Measurements from ENCODE around the gene TCEANC2. TPM values are rescaled to one million over a fixed set of nuclear protein-coding genes. Genes with fewer than 3 reads are reported as not detected.

TCEANC2 gene
- total RNA-seq, 2 donors from 2014 or later, result 3.3 to 5.6 TPM

- no peak for DNase-seq (ENCODE audit: low spot score)
- no peak for TF ChIP-seq CTCF (IDR thresholded peaks at IDR 0.05)
- Histone ChIP-seq H3K36me3 (no peaks in the 10 kb centered on the region), H3K27ac (no peak overlapping the region), H3K4me1 (no peaks in the 10 kb centered on the region), H3K4me3 (no peak overlapping the region), H3K9me3 (no peaks in the 10 kb centered on the region), H3K27me3 (no peaks in the 10 kb centered on the region)
Measured at GRCh38 chr1:54112027-54112426, 58.6 kb downstream of the TCEANC2 start.

- Histone ChIP-seq H3K4me1 (no peaks in the 10 kb centered on the region), H3K9me3 (no peaks in the 10 kb centered on the region), H3K4me3 (no peak overlapping the region), H3K27me3 (no peaks in the 10 kb centered on the region), H3K27ac (no peak overlapping the region), H3K36me3 (no peaks in the 10 kb centered on the region)
- TF ChIP-seq CTCF (IDR thresholded peaks at IDR 0.05), result no peak
- no peak for DNase-seq (ENCODE audit: low spot score)
Measured at GRCh38 chr1:54112705-54113368, 59.4 kb downstream of the TCEANC2 start.

- no peak for TF ChIP-seq CTCF (IDR thresholded peaks at IDR 0.05)
- Histone ChIP-seq H3K27ac (no peak overlapping the region), H3K27me3 (no peaks in the 10 kb centered on the region), H3K4me1 (no peaks in the 10 kb centered on the region), H3K4me3 (no peak overlapping the region), H3K36me3 (no peaks in the 10 kb centered on the region), H3K9me3 (no peaks in the 10 kb centered on the region)
- DNase-seq (ENCODE audit: low spot score), result no peak
Measured at GRCh38 chr1:54114001-54114400, 60.6 kb downstream of the TCEANC2 start.

- Histone ChIP-seq H3K9me3 (no peaks in the 10 kb centered on the region), H3K27ac (no peak overlapping the region)
Measured at GRCh38 chr1:54114955-54115354, 61.5 kb downstream of the TCEANC2 start.

GRCh38 chr1:54115520-54115919 lies 62.1 kb downstream of the TCEANC2 start:
- Histone ChIP-seq H3K27ac (no peak overlapping the region), H3K4me3 (no peak overlapping the region), H3K9me3 (no peaks in the 10 kb centered on the region), H3K4me1 (no peaks in the 10 kb centered on the region), H3K27me3 (no peaks in the 10 kb centered on the region), H3K36me3 (no peaks in the 10 kb centered on the region)
- DNase-seq (ENCODE audit: low spot score), result no peak
- no peak for TF ChIP-seq CTCF (IDR thresholded peaks at IDR 0.05)

More at GRCh38 chr1:54114955-54115354, 61.5 kb downstream of the TCEANC2 start:
- no peaks in the 10 kb centered on the region for H3K4me1 ChIP-seq
- no peak for TF ChIP-seq CTCF (IDR thresholded peaks at IDR 0.05)
- H3K36me3 ChIP-seq, result no peaks in the 10 kb centered on the region
- no peak for DNase-seq (ENCODE audit: low spot score)
- H3K27me3 ChIP-seq, result no peaks in the 10 kb centered on the region
- no peak overlapping the region for H3K4me3 ChIP-seq

All from right atrium auricular region (tissue), 2 donors.